GM23338 (cell line): ENCODE data around the gene DUSP6. TPM values are rescaled to one million over a fixed set of nuclear protein-coding genes. Genes with fewer than 3 reads are reported as not detected.

Experiments
- ATAC-seq: fragments of 200-7000 bp; cut with Tn5 transposase; 3 replicates; pipeline ENCODE4 v1.9.1; 2020
- DNase-seq: peaks from one replicate; pipeline ENCODE4 v3.0.0-alpha.2; 2015; ENCODE audit warnings: low spot score
- H2AFZ ChIP-seq: fragments of 200-600 bp; sonication (generic); 2 replicates; pipeline ENCODE4 v1.8.0; 2016; ENCODE audit warnings: antibody characterized with exemption, mild to moderate bottlenecking, moderate library complexity
- H3F3A ChIP-seq: fragments of 200-600 bp; sonication (generic); replicated peaks from 2 replicates; pipeline ENCODE4 v1.8.0; 2017; ENCODE audit warnings: antibody characterized with exemption, mixed run types, low read depth
- H3K27ac ChIP-seq: fragments of 200-600 bp; sonication (generic); 2 replicates; pipeline ENCODE4 v1.6.1; 2016; ENCODE audit warnings: low read depth
- H3K27me3 ChIP-seq: fragments of 200-600 bp; sonication (generic); 2 replicates; pipeline ENCODE4 v1.8.0; 2016; ENCODE audit warnings: mild to moderate bottlenecking, mixed run types, moderate library complexity; ENCODE audit not compliant: insufficient read depth
- H3K36me3 ChIP-seq: fragments of 200-600 bp; sonication (generic); 2 replicates; pipeline ENCODE4 v1.8.0; 2016; ENCODE audit warnings: mild to moderate bottlenecking; ENCODE audit not compliant: insufficient read depth
- H3K4me1 ChIP-seq: fragments of 200-600 bp; sonication (generic); 2 replicates; pipeline ENCODE4 v1.8.0; 2016; ENCODE audit warnings: mild to moderate bottlenecking, moderate library complexity; ENCODE audit not compliant: insufficient read depth
- H3K4me2 ChIP-seq: fragments of 200-600 bp; sonication (generic); 2 replicates; pipeline ENCODE4 v1.7.1; 2017; ENCODE audit warnings: mixed run types
- H3K4me3 ChIP-seq: fragments of 200-600 bp; sonication (generic); 2 replicates; pipeline ENCODE4 v1.6.1; 2016; ENCODE audit warnings: mixed run types
- H3K79me2 ChIP-seq: fragments of 200-600 bp; sonication (generic); replicated peaks from 2 replicates; pipeline ENCODE4 v1.8.0; 2017; ENCODE audit warnings: mild to moderate bottlenecking; ENCODE audit not compliant: insufficient read depth
- H3K9me2 ChIP-seq: fragments of 200-600 bp; sonication (generic); 2 replicates; pipeline ENCODE4 v1.8.0; 2017; ENCODE audit not compliant: insufficient read depth
- H4K20me1 ChIP-seq: fragments of 200-600 bp; sonication (generic); replicated peaks from 2 replicates; pipeline ENCODE4 v1.8.0; 2017; ENCODE audit warnings: mild to moderate bottlenecking; ENCODE audit not compliant: insufficient read depth
- H3K27ac Mint-ChIP-seq: 2 replicates; pipeline ENCODE4 v1.8.0; 2020; ENCODE audit warnings: inconsistent platforms, mild to moderate bottlenecking, moderate library complexity, mixed read lengths
- H3K27me3 Mint-ChIP-seq: 3 replicates; pipeline ENCODE4 v1.8.0; 2022; ENCODE audit warnings: low read depth, mild to moderate bottlenecking, moderate library complexity, mixed read lengths, inconsistent platforms; ENCODE audit not compliant: insufficient read depth, poor library complexity
- H3K36me3 Mint-ChIP-seq: 3 replicates; pipeline ENCODE4 v1.8.0; 2021; ENCODE audit warnings: low read depth, mild to moderate bottlenecking, inconsistent platforms, moderate library complexity, mixed read lengths
- H3K4me1 Mint-ChIP-seq: 3 replicates; pipeline ENCODE4 v1.8.0; 2020; ENCODE audit warnings: mild to moderate bottlenecking, inconsistent platforms, mixed read lengths
- H3K4me3 Mint-ChIP-seq: 3 replicates; pipeline ENCODE4 v1.8.0; 2021; ENCODE audit warnings: moderate library complexity, mild to moderate bottlenecking, inconsistent platforms, mixed read lengths
- H3K9me3 Mint-ChIP-seq: 3 replicates; pipeline ENCODE4 v1.8.0; 2020; ENCODE audit warnings: moderate library complexity, mild to moderate bottlenecking, inconsistent platforms, mixed read lengths
- CREB1 ChIP-seq: fragments of 250-450 bp; sonication (Bioruptor Pico); IDR thresholded peaks from 2 replicates; pipeline ENCODE4 v1.5.0; 2020; ENCODE audit warnings: low read depth, mild to moderate bottlenecking, moderate library complexity
- CTCF ChIP-seq, 2 experiments: fragments of 200-600 bp in 1 of 2; sonication (generic) in 1 of 2; conservative IDR thresholded peaks; 2 replicates each; pipeline versions ENCODE4 v1.5.1 to v1.6.1; 2016 to 2017; ENCODE audit warnings: antibody characterized with exemption in 2 of 2, low read depth in 2 of 2, mild to moderate bottlenecking in 2 of 2, moderate library complexity in 1 of 2
- ETS1 ChIP-seq: IDR thresholded peaks from 2 replicates; pipeline ENCODE4 v1.6.1; 2016; ENCODE audit warnings: antibody characterized with exemption
- EZH2phosphoT487 ChIP-seq: fragments of 200-600 bp; sonication (generic); IDR thresholded peaks from one replicate; pipeline ENCODE4 v1.8.1; 2018; ENCODE audit warnings: antibody characterized with exemption; ENCODE audit not compliant: unreplicated experiment
- POLR2AphosphoS5 ChIP-seq: IDR thresholded peaks from 2 replicates; pipeline ENCODE4 v1.6.1; 2016; ENCODE audit warnings: antibody characterized with exemption, low read depth
- ZNF462 ChIP-seq: fragments of 250-450 bp; sonication (Bioruptor Pico); IDR thresholded peaks from 2 replicates; pipeline ENCODE4 v1.5.0; 2020; ENCODE audit warnings: mild to moderate bottlenecking, moderate library complexity
- polyA plus RNA-seq: library from polyadenylated mRNA; unstranded; fragments of >200 nt; fragmentation: Nextera tagmentation; extraction: Ambion mirVana; gene quantifications from 2 replicates; pipeline ENCODE4 v1.2.1, GENCODE V29; 2016
- total RNA-seq: library from RNA; depleted of rRNA; stranded (reverse); fragments of >200 nt; shearing (Covaris generic); gene quantifications from 2 replicates; pipeline ENCODE4 v1.2.3, GENCODE V29; 2014

Gene DUSP6
- total and polyA plus RNA-seq, 2 experiments from 2014 or later: 117 to 191 TPM

GRCh38 chr12:89353823-89354611 is 1.7 kb upstream of the DUSP6 start:
- H3K79me2 ChIP-seq: peaks cover 33% of the 10 kb centered on the region
- peak overlapping the region; percentile 92 for H3K27ac Mint-ChIP-seq

GRCh38 chr12:89353188-89353822 is 1.0 kb upstream of the DUSP6 start:
- DNase-seq: peak; percentile 79
- peaks cover 47% of the 10 kb centered on the region for H3K4me1 Mint-ChIP-seq
- H3K9me3 Mint-ChIP-seq: peaks cover 14% of the 10 kb centered on the region
- Histone ChIP-seq H3K27ac (peak overlapping the region; percentile 99), H3K36me3 (peaks cover 13% of the 10 kb centered on the region), H3K79me2 (peaks cover 41% of the 10 kb centered on the region), H3K4me2 (peak overlapping the region; percentile 96), H3K9me2 (no peaks in the 10 kb centered on the region), H4K20me1 (peaks cover 15% of the 10 kb centered on the region; the same call in 1 of the 2 replicates), H3K4me3 (peak overlapping the region; percentile 70), H3K27me3 (peaks cover 54% of the 10 kb centered on the region), H3F3A (peaks cover 29% of the 10 kb centered on the region; the same call in 1 of the 2 replicates), H2AFZ (no peak overlapping the region), H3K4me1 (peaks cover 47% of the 10 kb centered on the region)
- peaks cover 50% of the 10 kb centered on the region for H3K27me3 Mint-ChIP-seq
- H3K4me3 Mint-ChIP-seq: peak overlapping the region; percentile 96
- H3K36me3 Mint-ChIP-seq: peaks cover 42% of the 10 kb centered on the region
- peak overlapping the region; percentile 99 for H3K27ac Mint-ChIP-seq
- peak; percentile 24 for ATAC-seq
- TF ChIP-seq CREB1 (CRISPR knock-in tag) (no peak), EZH2phosphoT487 (no peak), ZNF462 (CRISPR knock-in tag) (no peak), ETS1 (no peak), CTCF (conservative IDR thresholded peaks at IDR 0.05; ENCODE audit: low read depth in 2 of 2) (no peak)

More at GRCh38 chr12:89353823-89354611, 1.7 kb upstream of the DUSP6 start:
- Mint-ChIP-seq H3K27me3 (peaks cover 49% of the 10 kb centered on the region), H3K9me3 (peaks cover 14% of the 10 kb centered on the region), H3K36me3 (peaks cover 35% of the 10 kb centered on the region), H3K4me1 (peaks cover 47% of the 10 kb centered on the region), H3K4me3 (peak overlapping the region; percentile 89)
- H3K27me3 ChIP-seq: peaks cover 52% of the 10 kb centered on the region
- ATAC-seq (peak; percentile 39), DNase-seq (peak; percentile 96)
- H3F3A ChIP-seq: peaks cover 29% of the 10 kb centered on the region; the same call in 1 of the 2 replicates
- H3K4me2 ChIP-seq: peak overlapping the region; percentile 96
- peaks cover 7% of the 10 kb centered on the region; the same call in 1 of the 2 replicates for H4K20me1 ChIP-seq
- peaks cover 6% of the 10 kb centered on the region for H3K36me3 ChIP-seq
- peak overlapping the region; percentile 70 for H3K4me3 ChIP-seq
- H3K9me2 ChIP-seq: no peaks in the 10 kb centered on the region
- peak overlapping the region; percentile 99 for H3K27ac ChIP-seq
- no peak overlapping the region for H2AFZ ChIP-seq
- peak; percentile 10; the same call in 1 of the 2 replicates for TF ChIP-seq CREB1 (CRISPR knock-in tag)
- no peak; the same call in 1 of the 2 replicates for TF ChIP-seq ETS1
- TF ChIP-seq POLR2AphosphoS5: peak; percentile 59
- H3K4me1 ChIP-seq: peaks cover 46% of the 10 kb centered on the region
